ENCODE results near the gene TMEM107.

Gene TMEM107

GRCh38 chr17:8137645-8138373, 38.4 kb downstream of the TMEM107 start:
- DNase-seq (ENCODE audit: low read depth in 2 of 2), result no peak

- DNase-seq (ENCODE audit: low read depth in 2 of 2), result no peak
These were observed 42.2 kb downstream of the TMEM107 start for GRCh38 chr17:8133941-8134340.

GRCh38 chr17:8133399-8133798, 42.8 kb downstream of the TMEM107 start:
- no peak for DNase-seq (ENCODE audit: low read depth in 2 of 2)

GRCh38 chr17:8131844-8132441, 44.2 kb downstream of the TMEM107 start:
- DNase-seq (ENCODE audit: low read depth in 2 of 2), result no peak

GRCh38 chr17:8128125-8128784, 47.9 kb downstream of the TMEM107 start:
- no peak for DNase-seq (ENCODE audit: low read depth in 2 of 2)

GRCh38 chr17:8126491-8127066, 49.6 kb downstream of the TMEM107 start:
- DNase-seq (ENCODE audit: low read depth in 2 of 2), result peak in 1 of 2 donors; percentile 58

GRCh38 chr17:8125947-8126490, 50.2 kb downstream of the TMEM107 start:
- peak in 1 of 2 donors; percentile 20 for DNase-seq (ENCODE audit: low read depth in 2 of 2)

GRCh38 chr17:8125154-8125946, 50.8 kb downstream of the TMEM107 start:
- peak; percentile 85 to 97 for DNase-seq (ENCODE audit: low read depth in 2 of 2)

GRCh38 chr17:8124350-8125153, 51.6 kb downstream of the TMEM107 start:
- no peak for DNase-seq (ENCODE audit: low read depth in 2 of 2)

GRCh38 chr17:8123695-8124349, 52.4 kb downstream of the TMEM107 start, which contains the start of gene HES7:
TSS of gene HES7 (minus strand) at chr17:8124106. CDS start at chr17:8124084, 22 bp downstream.
- DNase-seq (ENCODE audit: low read depth in 2 of 2), result peak in 1 of 2 donors; percentile 16

- peak in 1 of 2 donors; percentile 43 for DNase-seq (ENCODE audit: low read depth in 2 of 2)
These were observed 53.1 kb downstream of the TMEM107 start for GRCh38 chr17:8122924-8123694.

Data from stimulated activated CD4-positive, alpha-beta T cell treated with anti-CD3 and anti-CD28 coated beads, Interleukin-1b, Interleukin-23, amount 100 ng/mL, for 4 hours (primary cell).